ENCODE measurements around the gene LRMDA.

DNA sequence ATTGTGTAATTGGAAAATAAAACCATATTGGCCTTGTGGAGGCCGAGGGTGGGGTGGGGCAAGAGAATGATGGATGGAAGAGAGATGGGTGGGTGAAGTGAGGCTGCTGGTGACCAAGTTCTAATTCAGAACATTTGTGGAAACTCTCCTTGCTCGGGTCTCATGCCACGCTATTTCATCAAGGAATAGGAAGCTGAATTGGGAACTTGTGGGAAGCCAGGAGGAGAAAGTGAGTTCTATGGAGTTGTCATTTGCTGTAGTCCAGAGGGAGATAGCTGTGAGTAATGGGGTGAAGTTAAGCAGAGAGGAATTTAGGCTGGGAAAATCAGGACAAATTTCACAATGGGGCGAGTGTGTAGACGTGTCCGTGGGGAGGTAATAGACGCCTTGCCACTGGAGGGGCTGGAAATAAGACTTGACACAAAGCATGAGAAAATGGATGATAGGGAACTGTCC is 339.2 kb downstream of the LRMDA start:
- TF ChIP-seq IRF3 (IDR thresholded peaks at IDR 0.05) (no peak), MEF2B (IDR thresholded peaks at IDR 0.05; ENCODE audit: partially characterized antibody, poor library complexity, severe bottlenecking) (no peak), CTCF (IDR thresholded peaks at IDR 0.05 in 2 of 3, conservative IDR thresholded peaks at IDR 0.05 in 1 of 3; ENCODE audit: control insufficient read depth in 2 of 3, extremely low read depth in 1 of 3, insufficient read depth in 1 of 3, low read depth in 3 of 3, low read length in 3 of 3) (no peak), SUPT20H (IDR thresholded peaks at IDR 0.05; ENCODE audit: borderline replicate concordance, control insufficient read depth, low read depth, low read length) (no peak), SREBF1 (IDR thresholded peaks at IDR 0.05; ENCODE audit: low read length) (no peak)
- TF ChIP-seq, protein P1, sequence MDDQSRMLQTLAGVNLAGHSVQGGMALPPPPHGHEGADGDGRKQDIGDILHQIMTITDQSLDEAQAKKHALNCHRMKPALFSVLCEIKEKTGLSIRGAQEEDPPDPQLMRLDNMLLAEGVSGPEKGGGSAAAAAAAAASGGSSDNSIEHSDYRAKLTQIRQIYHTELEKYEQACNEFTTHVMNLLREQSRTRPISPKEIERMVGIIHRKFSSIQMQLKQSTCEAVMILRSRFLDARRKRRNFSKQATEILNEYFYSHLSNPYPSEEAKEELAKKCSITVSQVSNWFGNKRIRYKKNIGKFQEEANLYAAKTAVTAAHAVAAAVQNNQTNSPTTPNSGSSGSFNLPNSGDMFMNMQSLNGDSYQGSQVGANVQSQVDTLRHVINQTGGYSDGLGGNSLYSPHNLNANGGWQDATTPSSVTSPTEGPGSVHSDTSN (IDR thresholded peaks at IDR 0.05; ENCODE audit: insufficient replicate concordance, low read depth, low read length) = no peak
- TF ChIP-seq, protein P2, sequence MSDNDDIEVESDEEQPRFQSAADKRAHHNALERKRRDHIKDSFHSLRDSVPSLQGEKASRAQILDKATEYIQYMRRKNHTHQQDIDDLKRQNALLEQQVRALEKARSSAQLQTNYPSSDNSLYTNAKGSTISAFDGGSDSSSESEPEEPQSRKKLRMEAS (IDR thresholded peaks at IDR 0.05; ENCODE audit: low read depth, low read length) = no peak

Data from GM12878 (cell line).